PC-3 (cell line): ENCODE results near the gene FYN. TPM values are rescaled to one million over a fixed set of nuclear protein-coding genes. Genes with fewer than 3 reads are reported as not detected.

Experiments used
- ATAC-seq: fragments of 200-7000 bp; cut with Tn5 transposase; 2 replicates; pipeline ENCODE4 v1.9.1; 2020; ENCODE audit warnings: mild to moderate bottlenecking, moderate library complexity
- BruUV-seq: library from RNA; stranded (reverse); fragments of 400-500 nt; replicated peaks from 2 replicates; lab custom pipeline; 2021; lab: Mats Ljungman, UMichigan
- CTCF ChIA-PET: fragments of 300-600 bp; sonication (Branson Sonifier 250); formaldehyde crosslinking; loops from one replicate; lab custom pipeline; 2022; ENCODE audit warnings: antibody characterized with exemption; lab: Charles Lee
- POLR2A ChIA-PET: fragments of 300-600 bp; sonication (Branson Sonifier 250); formaldehyde crosslinking; loops from one replicate; lab custom pipeline; 2022; ENCODE audit warnings: antibody characterized with exemption; ENCODE audit not compliant: unreplicated experiment; lab: Charles Lee
- DNase-seq: peaks from one replicate; pipeline ENCODE4 v3.0.0-alpha.2; 2015
- H2AFZ ChIP-seq: fragments of 300-600 bp; sonication (generic); 2 replicates; pipeline ENCODE4 v1.6.0; 2016; ENCODE audit warnings: antibody characterized with exemption, low read length
- H3F3A ChIP-seq: fragments of 300-600 bp; sonication (generic); one replicate; pipeline ENCODE4 v1.6.0; 2017; ENCODE audit warnings: antibody characterized with exemption, low read length, control low read depth, mild to moderate bottlenecking; ENCODE audit not compliant: unreplicated experiment
- H3K27ac ChIP-seq: fragments of 300-600 bp; sonication (generic); 2 replicates; pipeline ENCODE4 v1.5.1; 2016; ENCODE audit warnings: mild to moderate bottlenecking, low read length
- H3K27me3 ChIP-seq: fragments of 300-600 bp; sonication (generic); 2 replicates; pipeline ENCODE4 v1.6.1; 2016; ENCODE audit warnings: low read length, mixed read lengths
- H3K36me3 ChIP-seq: fragments of 300-600 bp; sonication (generic); 2 replicates; pipeline ENCODE4 v1.6.1; 2016; ENCODE audit warnings: low read depth, mixed run types, low read length, mixed read lengths
- H3K4me1 ChIP-seq: fragments of 300-600 bp; sonication (generic); 2 replicates; pipeline ENCODE4 v1.5.1; 2016; ENCODE audit warnings: low read length; ENCODE audit not compliant: insufficient read depth
- H3K4me2 ChIP-seq: fragments of 300-600 bp; sonication (generic); 2 replicates; pipeline ENCODE4 v1.6.0; 2016; ENCODE audit warnings: low read length
- H3K4me3 ChIP-seq: fragments of 300-600 bp; sonication (generic); 2 replicates; pipeline ENCODE4 v1.5.1; 2016; ENCODE audit warnings: mild to moderate bottlenecking, low read length, mixed read lengths
- H3K79me2 ChIP-seq: fragments of 300-600 bp; sonication (generic); 2 replicates; pipeline ENCODE4 v1.6.1; 2017; ENCODE audit warnings: low read length, mixed read lengths
- H3K9ac ChIP-seq: fragments of 300-600 bp; sonication (generic); 2 replicates; pipeline ENCODE4 v1.6.0; 2016; ENCODE audit warnings: mild to moderate bottlenecking, low read length
- H3K9me2 ChIP-seq: fragments of 300-600 bp; sonication (generic); replicated peaks from 2 replicates; pipeline ENCODE4 v1.6.1; 2016; ENCODE audit warnings: mixed run types, low read length, mixed read lengths
- H3K9me3 ChIP-seq: fragments of 300-600 bp; sonication (generic); 2 replicates; pipeline ENCODE4 v1.6.1; 2016; ENCODE audit warnings: low read length, mixed read lengths
- H4K20me1 ChIP-seq: fragments of 300-600 bp; sonication (generic); 2 replicates; pipeline ENCODE4 v1.6.1; 2016; ENCODE audit warnings: low read length, mixed read lengths
- CTCF ChIP-seq: fragments of 300-600 bp; sonication (generic); conservative IDR thresholded peaks from 2 replicates; pipeline ENCODE4 v1.5.1; 2017; ENCODE audit warnings: antibody characterized with exemption, low read depth, mild to moderate bottlenecking, low read length
- EZH2 ChIP-seq: fragments of 300-600 bp; sonication (generic); IDR thresholded peaks from one replicate; pipeline ENCODE4 v1.6.1; 2017; ENCODE audit warnings: antibody characterized with exemption, mild to moderate bottlenecking, low read length; ENCODE audit not compliant: unreplicated experiment
- EZH2phosphoT487 ChIP-seq: fragments of 300-600 bp; sonication (generic); IDR thresholded peaks from 2 replicates; pipeline ENCODE4 v1.6.1; 2018; ENCODE audit warnings: mild to moderate bottlenecking, antibody characterized with exemption, low read length, borderline replicate concordance
- intact Hi-C: fragments of 100-400 bp; cut with micrococcal nuclease; formaldehyde crosslinking; loops from 2 replicates; pipeline ENCODE4 v1.9.0; 2023
- total RNA-seq: library from RNA; depleted of rRNA; stranded (reverse); fragments of >200 nt; gene quantifications from 2 replicates; pipeline ENCODE4 v1.2.3, GENCODE V29; 2014

Gene FYN
- total RNA-seq, 1 experiment from 2014 or later, result 27.6 TPM

GRCh38 chr6:111784433-111784832, 88.8 kb downstream of the FYN start:
- ChIA-PET POLR2A (no interaction called here), CTCF (no interaction called here)
- intact Hi-C loops, result no loop called here
- H3K4me2 ChIP-seq, result no peak overlapping the region
- H3K9ac ChIP-seq, result no peak overlapping the region
- no peak overlapping the region for H3K27ac ChIP-seq
- H4K20me1 ChIP-seq, result no peaks in the 10 kb centered on the region
- no peak for DNase-seq
- no peak for ATAC-seq
- H3K4me3 ChIP-seq, result no peak overlapping the region
- no peak overlapping the region for H2AFZ ChIP-seq
- no peaks in the 10 kb centered on the region for H3K9me3 ChIP-seq
- no peaks in the 10 kb centered on the region for H3K36me3 ChIP-seq
- H3K4me1 ChIP-seq, result no peaks in the 10 kb centered on the region
- no peaks in the 10 kb centered on the region for H3K79me2 ChIP-seq
- no TSS peak for BruUV-seq
- no peak for TF ChIP-seq EZH2phosphoT487
- TF ChIP-seq CTCF, result no peak
- no peak for TF ChIP-seq EZH2
- H3K27me3 ChIP-seq, result no peaks in the 10 kb centered on the region
- H3F3A ChIP-seq, result no peaks in the 10 kb centered on the region
- H3K9me2 ChIP-seq, result no peaks in the 10 kb centered on the region

GRCh38 chr6:111782887-111783466, 90.3 kb downstream of the FYN start:
- Histone ChIP-seq H4K20me1 (no peaks in the 10 kb centered on the region), H3K4me2 (no peak overlapping the region), H2AFZ (no peak overlapping the region), H3K27me3 (no peaks in the 10 kb centered on the region), H3K9me3 (no peaks in the 10 kb centered on the region), H3K4me3 (no peak overlapping the region), H3K4me1 (no peaks in the 10 kb centered on the region), H3K9ac (no peak overlapping the region), H3K27ac (no peak overlapping the region), H3K79me2 (no peaks in the 10 kb centered on the region), H3F3A (no peaks in the 10 kb centered on the region), H3K9me2 (no peaks in the 10 kb centered on the region), H3K36me3 (no peaks in the 10 kb centered on the region)
- DNase-seq (no peak), ATAC-seq (no peak)
- ChIA-PET POLR2A (no interaction called here), CTCF (no interaction called here)
- no TSS peak for BruUV-seq
- no peak for TF ChIP-seq CTCF
- no peak for TF ChIP-seq EZH2phosphoT487
- no peak for TF ChIP-seq EZH2
- intact Hi-C loops, result no loop called here

GRCh38 chr6:111782192-111782809, 91.0 kb downstream of the FYN start:
- no peak overlapping the region for H3K9ac ChIP-seq
- DNase-seq (no peak), ATAC-seq (no peak)
- intact Hi-C loops, result no loop called here
- H3K27me3 ChIP-seq, result no peaks in the 10 kb centered on the region
- ChIA-PET POLR2A (no interaction called here), CTCF (no interaction called here)
- H3K36me3 ChIP-seq, result no peaks in the 10 kb centered on the region
- no peaks in the 10 kb centered on the region for H3K79me2 ChIP-seq
- H3K27ac ChIP-seq, result no peak overlapping the region
- no TSS peak for BruUV-seq
- no peaks in the 10 kb centered on the region for H3K9me2 ChIP-seq
- no peaks in the 10 kb centered on the region for H3F3A ChIP-seq
- no peak overlapping the region for H3K4me3 ChIP-seq
- no peaks in the 10 kb centered on the region for H3K4me1 ChIP-seq
- no peak for TF ChIP-seq EZH2
- no peak for TF ChIP-seq CTCF
- TF ChIP-seq EZH2phosphoT487, result no peak
- H3K9me3 ChIP-seq, result no peaks in the 10 kb centered on the region
- no peak overlapping the region for H2AFZ ChIP-seq
- H3K4me2 ChIP-seq, result no peak overlapping the region
- no peaks in the 10 kb centered on the region for H4K20me1 ChIP-seq
